ENCODE results near the gene NTN1. TPM values are rescaled to one million over a fixed set of nuclear protein-coding genes. Genes with fewer than 3 reads are reported as not detected.

NTN1 gene
- total RNA-seq, 1 donor: 0.81 TPM

DNA sequence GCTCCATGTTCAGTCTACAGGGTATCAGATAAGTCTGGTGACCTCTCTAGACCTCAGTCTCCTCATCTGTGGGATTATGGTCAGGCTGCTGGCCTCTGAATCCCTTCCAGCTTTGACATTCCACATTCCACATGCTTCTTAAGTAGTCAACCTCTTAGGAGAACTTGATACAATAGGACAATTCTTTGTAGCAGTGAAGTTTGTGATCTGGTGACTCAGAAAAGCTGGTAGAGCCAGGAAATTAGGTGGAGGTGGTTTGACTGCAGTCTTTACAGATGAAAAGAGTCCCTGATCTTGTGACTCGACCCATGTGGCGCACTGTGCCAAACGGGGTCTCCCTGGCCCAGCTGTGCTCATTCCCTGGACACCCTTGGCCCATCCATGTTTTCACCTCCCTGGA lies 147.8 kb downstream of the NTN1 start:
- TF ChIP-seq, protein P1, sequence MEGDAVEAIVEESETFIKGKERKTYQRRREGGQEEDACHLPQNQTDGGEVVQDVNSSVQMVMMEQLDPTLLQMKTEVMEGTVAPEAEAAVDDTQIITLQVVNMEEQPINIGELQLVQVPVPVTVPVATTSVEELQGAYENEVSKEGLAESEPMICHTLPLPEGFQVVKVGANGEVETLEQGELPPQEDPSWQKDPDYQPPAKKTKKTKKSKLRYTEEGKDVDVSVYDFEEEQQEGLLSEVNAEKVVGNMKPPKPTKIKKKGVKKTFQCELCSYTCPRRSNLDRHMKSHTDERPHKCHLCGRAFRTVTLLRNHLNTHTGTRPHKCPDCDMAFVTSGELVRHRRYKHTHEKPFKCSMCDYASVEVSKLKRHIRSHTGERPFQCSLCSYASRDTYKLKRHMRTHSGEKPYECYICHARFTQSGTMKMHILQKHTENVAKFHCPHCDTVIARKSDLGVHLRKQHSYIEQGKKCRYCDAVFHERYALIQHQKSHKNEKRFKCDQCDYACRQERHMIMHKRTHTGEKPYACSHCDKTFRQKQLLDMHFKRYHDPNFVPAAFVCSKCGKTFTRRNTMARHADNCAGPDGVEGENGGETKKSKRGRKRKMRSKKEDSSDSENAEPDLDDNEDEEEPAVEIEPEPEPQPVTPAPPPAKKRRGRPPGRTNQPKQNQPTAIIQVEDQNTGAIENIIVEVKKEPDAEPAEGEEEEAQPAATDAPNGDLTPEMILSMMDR (IDR thresholded peaks at IDR 0.05; ENCODE audit: insufficient read depth, low read length): no peak
- H3K4me3 ChIP-seq (ENCODE audit: low read depth, low read length): no peak overlapping the region
- no peak for DNase-seq (ENCODE audit: low read depth)

- TF ChIP-seq, protein P1 (IDR thresholded peaks at IDR 0.05; ENCODE audit: insufficient read depth, low read length): no peak
- H3K4me3 ChIP-seq (ENCODE audit: low read depth, low read length): no peak overlapping the region
- no peak for DNase-seq (ENCODE audit: low read depth)
These were observed 149.0 kb downstream of the NTN1 start for GRCh38 chr17:9170336-9170735.

- TF ChIP-seq, protein P1 (IDR thresholded peaks at IDR 0.05; ENCODE audit: insufficient read depth, low read length): no peak
- H3K4me3 ChIP-seq (ENCODE audit: low read depth, low read length): no peak overlapping the region
- no peak for DNase-seq (ENCODE audit: low read depth)
These were observed 149.5 kb downstream of the NTN1 start for GRCh38 chr17:9170853-9171252.

DNA sequence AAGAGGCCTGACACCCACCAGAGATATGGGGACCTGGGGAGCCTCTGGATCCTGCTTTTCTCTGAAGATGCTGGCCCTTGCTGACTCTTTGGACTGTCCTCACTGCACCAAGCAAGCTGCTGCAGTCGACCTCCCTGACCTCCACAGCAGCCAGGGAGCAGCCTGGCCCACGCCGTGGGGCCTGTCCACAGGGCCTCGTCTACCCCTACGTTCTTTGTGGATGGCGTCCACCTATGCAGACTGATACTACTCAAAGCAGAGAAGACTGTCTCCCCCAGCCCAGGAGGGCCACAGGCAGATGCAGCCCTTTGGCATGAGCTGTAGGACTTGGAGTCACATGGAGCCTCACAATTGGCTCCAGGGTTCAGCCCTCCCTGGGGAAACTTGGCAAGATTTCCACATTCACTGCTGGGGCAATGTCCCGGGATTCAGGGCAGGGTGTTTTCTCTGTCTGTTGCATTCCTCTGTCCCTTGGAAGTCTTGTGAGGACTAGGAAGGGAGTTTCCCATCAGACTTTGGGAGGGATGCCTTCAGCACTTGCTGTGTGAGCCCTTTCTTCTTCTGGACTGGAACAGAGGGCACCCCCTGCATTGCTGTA lies 152.2 kb downstream of the NTN1 start:
- TF ChIP-seq, protein P1 (IDR thresholded peaks at IDR 0.05; ENCODE audit: insufficient read depth, low read length): no peak
- DNase-seq (ENCODE audit: low read depth): no peak
- H3K4me3 ChIP-seq (ENCODE audit: low read depth, low read length): no peak overlapping the region

DNA sequence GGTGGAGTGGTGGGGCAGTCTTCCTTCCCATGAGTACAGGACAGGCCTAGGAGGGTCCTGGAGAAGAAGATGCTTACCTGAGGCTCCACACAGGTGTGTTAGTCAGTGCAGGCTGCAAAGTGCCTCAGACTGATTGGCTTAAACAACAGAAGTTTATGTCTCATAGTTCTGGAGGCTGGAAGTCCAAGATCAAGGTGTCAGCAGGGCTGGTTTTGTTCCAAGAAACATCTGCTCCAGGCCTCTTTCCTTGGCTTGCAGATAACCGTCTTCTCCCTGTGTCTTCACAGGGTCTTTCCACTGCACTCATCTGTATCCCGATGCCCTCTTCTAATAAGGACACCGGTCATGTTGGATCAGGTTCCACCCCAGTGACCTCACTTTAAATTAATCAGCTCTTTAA lies 153.0 kb downstream of the NTN1 start:
- TF ChIP-seq, protein P1 (IDR thresholded peaks at IDR 0.05; ENCODE audit: insufficient read depth, low read length): no peak
- no peak for DNase-seq (ENCODE audit: low read depth)
- no peak overlapping the region for H3K4me3 ChIP-seq (ENCODE audit: low read depth, low read length)

- H3K4me3 ChIP-seq (ENCODE audit: low read depth, low read length): no peak overlapping the region
- TF ChIP-seq, protein P1 (IDR thresholded peaks at IDR 0.05; ENCODE audit: insufficient read depth, low read length): no peak
- DNase-seq (ENCODE audit: low read depth): no peak
These were observed 153.7 kb downstream of the NTN1 start for GRCh38 chr17:9174779-9175574.
